ENCODE measurements around the gene NELFB. TPM values are rescaled to one million over a fixed set of nuclear protein-coding genes. Genes with fewer than 3 reads are reported as not detected.

The NELFB gene
- total RNA-seq, 1 experiment from 2014 or later: 95.0 TPM

GRCh38 chr9:137275588-137276472 lies 20.7 kb downstream of the NELFB start:
- ChIA-PET POLR2A (interaction anchor here (2.0 kb wide), 1 partner anchor 35 kb away, joined by 12 read pairs; the partner anchor contains the start of gene TUBB4B), CTCF (interaction anchor here (0.7 to 2.7 kb wide), 9 partner anchors 11 to 147 kb away, joined by 3 to 30 read pairs (median 7); partner anchors contain the start of genes EXD3, NOXA1 and TUBB4B)
- no peaks in the 10 kb centered on the region for H3K27me3 Mint-ChIP-seq (ENCODE audit: low read depth)
- no peak for TF ChIP-seq ZNF423 (CRISPR knock-in tag; IDR thresholded peaks at IDR 0.05)
- TF ChIP-seq ZNF671 (CRISPR knock-in tag; IDR thresholded peaks at IDR 0.05): no peak
- no peak for TF ChIP-seq ERG (CRISPR knock-in tag; IDR thresholded peaks at IDR 0.05)
- TF ChIP-seq ZBTB43 (CRISPR knock-in tag; IDR thresholded peaks at IDR 0.05): no peak
- TF ChIP-seq CDX4 (CRISPR knock-in tag; IDR thresholded peaks at IDR 0.05; ENCODE audit: borderline replicate concordance): no peak
- no peak for TF ChIP-seq IRF2 (CRISPR knock-in tag; IDR thresholded peaks at IDR 0.05; ENCODE audit: borderline replicate concordance, low read depth)
- TF ChIP-seq NR1H2 (CRISPR knock-in tag; IDR thresholded peaks at IDR 0.05): no peak
- no peak for TF ChIP-seq MYBL2 (CRISPR knock-in tag; IDR thresholded peaks at IDR 0.05)
- TF ChIP-seq STAT6 (CRISPR knock-in tag; conservative IDR thresholded peaks at IDR 0.05; ENCODE audit: low read depth): no peak
- no peak for TF ChIP-seq ATF6 (CRISPR knock-in tag; IDR thresholded peaks at IDR 0.05)
- TF ChIP-seq FOXP4 (CRISPR knock-in tag; IDR thresholded peaks at IDR 0.05): no peak
- no peak for TF ChIP-seq ARID4B (CRISPR knock-in tag; IDR thresholded peaks at IDR 0.05; ENCODE audit: borderline replicate concordance)
- TF ChIP-seq E2F1 (CRISPR knock-in tag; IDR thresholded peaks at IDR 0.05): no peak
- H3K9me3 Mint-ChIP-seq: no peaks in the 10 kb centered on the region
- peaks cover 25% of the 10 kb centered on the region for H3K4me1 Mint-ChIP-seq
- H3K36me3 Mint-ChIP-seq: peaks cover 3% of the 10 kb centered on the region; the same call in 1 of the 2 replicates
- DNase-seq (ENCODE audit: low spot score) (no peak), ATAC-seq (no peak)
- H3K27ac Mint-ChIP-seq: peak overlapping the region; percentile 85
- H3K4me3 Mint-ChIP-seq: no peak overlapping the region

Data from WTC11 (cell line).